Prostate gland (tissue), 2 donors: ENCODE data around the gene KCTD11.

Source experiments
- CTCF ChIP-seq, 4 experiments: fragments of 200-600 bp in 2 of 4; fragments of 450-650 bp in 2 of 4; sonication (generic) in 2 of 4; IDR thresholded peaks; 1 replicate in 3 of 4; 2 replicates in 1 of 4; pipeline ENCODE4 v1.5.1; 2016 to 2019; ENCODE audit warnings: antibody characterized with exemption in 4 of 4, mild to moderate bottlenecking in 2 of 4, moderate library complexity in 2 of 4
- POLR2AphosphoS5 ChIP-seq: sonication (generic); formaldehyde crosslinking; IDR thresholded peaks from one replicate; pipeline ENCODE4 v1.6.1; 2017; ENCODE audit warnings: antibody characterized with exemption

- no peak for TF ChIP-seq CTCF (IDR thresholded peaks at IDR 0.05)
- no peak for TF ChIP-seq POLR2AphosphoS5
These were observed 11.3 kb downstream of the KCTD11 start for GRCh38 chr17:7363311-7363710.
